ENCODE measurements around the gene MAD1L1.
"Not testable (repeated sequence)": the region's sequence is repeated elsewhere in the genome, so short reads cannot be mapped to it uniquely, and the experiment has no call there.

Gene MAD1L1

GRCh38 chr7:2171855-2172254 is 60.9 kb downstream of the MAD1L1 start:
- no peak for DNase-seq

DNA sequence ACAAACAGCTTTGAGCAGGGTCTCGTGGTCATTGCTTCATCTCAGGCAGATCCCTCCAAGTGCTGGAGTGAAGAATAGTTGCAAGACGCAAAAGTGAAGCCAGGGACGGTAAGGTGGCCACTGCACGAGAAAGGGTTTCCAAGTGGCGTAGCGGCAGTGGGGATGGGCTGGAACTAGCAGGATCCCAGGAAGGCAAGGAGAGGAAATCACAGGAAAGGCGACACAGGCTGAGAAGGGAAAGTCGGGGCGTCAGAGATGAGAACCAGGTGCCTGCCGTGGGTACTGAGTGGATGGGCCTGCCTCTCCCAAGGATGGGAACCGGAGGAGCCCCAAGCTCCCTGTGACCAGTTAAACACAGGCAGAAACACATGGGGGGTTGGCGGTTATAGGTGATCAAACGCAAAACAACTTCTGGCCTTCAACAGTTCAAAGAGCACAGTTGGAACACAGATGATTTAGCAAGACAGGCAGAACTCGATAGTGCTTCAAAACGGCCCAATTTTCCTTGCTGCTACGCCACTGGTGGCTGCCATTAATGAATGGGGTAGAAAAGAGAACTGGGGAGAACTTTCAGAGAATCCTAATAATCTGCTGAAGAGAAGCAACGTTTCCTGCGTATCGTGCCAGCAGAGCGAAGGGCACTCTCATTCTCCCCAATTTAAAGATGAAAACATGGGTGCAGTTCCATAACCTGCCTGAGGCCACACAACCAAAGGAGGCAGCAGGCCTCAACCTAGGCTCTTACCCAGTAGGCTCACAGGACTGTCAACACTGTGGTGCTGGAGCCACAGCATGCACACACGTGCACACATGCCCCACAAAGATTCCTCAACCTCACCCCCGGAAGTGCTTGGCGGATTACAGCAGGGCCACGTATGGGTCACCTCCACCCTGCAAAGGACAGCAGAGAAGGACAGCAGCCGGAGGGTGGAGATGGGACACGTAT is 61.9 kb downstream of the MAD1L1 start:
- no peak for DNase-seq

- DNase-seq: no peak
Observed at GRCh38 chr7:2169923-2170575, 62.7 kb downstream of the MAD1L1 start.

GRCh38 chr7:2168615-2169311 is 64.0 kb downstream of the MAD1L1 start:
- peak; percentile 69 for DNase-seq

DNA sequence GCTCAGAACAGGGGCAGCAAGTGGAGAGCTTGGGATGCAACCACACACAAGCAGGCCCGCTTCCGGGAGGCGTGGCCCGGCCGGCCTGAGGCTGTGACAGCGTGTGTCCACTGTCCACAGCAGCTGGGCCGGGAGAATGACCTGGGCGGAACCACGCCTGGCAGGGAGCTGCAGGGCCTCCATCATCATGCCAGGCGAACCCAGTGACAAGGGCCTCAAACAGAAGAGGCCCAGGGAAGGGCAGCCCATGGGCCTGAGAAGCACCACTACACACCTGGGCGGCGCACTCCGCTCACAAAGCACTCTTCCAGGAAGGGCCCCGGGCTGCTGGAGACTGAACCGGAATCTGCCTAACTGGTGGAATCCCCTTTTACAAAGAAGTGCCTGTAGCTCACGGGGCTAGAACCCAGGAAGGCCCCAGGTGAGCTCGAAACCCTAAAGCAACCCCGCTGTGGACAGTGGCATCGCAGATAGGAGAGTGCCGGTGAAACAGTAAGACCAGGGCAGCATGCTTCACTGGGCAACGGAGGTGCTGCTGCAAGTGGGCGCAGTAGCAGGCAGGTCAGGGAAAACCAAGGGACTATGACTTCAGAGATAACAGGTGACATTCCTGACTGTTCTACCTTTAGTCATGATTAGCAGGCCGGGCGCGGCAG is 66.0 kb downstream of the MAD1L1 start:
- no peak for DNase-seq

- no peak for DNase-seq
Observed at GRCh38 chr7:2165610-2166594, 66.8 kb downstream of the MAD1L1 start.

- no peak for DNase-seq
Observed at GRCh38 chr7:2165239-2165609, 67.5 kb downstream of the MAD1L1 start.

DNA sequence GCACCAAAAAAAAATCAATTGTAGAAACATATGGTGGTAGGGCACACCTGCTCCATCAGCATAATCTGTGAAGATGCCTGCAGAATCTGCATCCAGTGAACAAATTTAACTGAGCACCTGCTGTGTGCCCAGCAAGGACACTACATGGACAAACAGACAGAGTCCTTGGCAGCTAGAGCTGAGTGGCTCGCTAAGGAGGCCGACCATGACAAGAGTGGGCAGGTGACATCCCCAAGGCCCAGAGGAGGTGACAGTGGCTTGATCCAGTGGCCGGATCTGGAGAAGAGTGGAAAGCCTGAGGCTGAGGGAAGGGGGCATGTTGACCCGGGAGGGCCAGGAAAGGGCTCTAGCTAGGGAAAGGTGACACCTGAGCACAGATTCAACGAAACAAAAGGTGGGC is 68.1 kb downstream of the MAD1L1 start:
- no peak for DNase-seq

- no peak for DNase-seq
Observed at GRCh38 chr7:2163600-2164555, 68.9 kb downstream of the MAD1L1 start.

- DNase-seq: no peak
Observed at GRCh38 chr7:2162959-2163358, 69.8 kb downstream of the MAD1L1 start.

GRCh38 chr7:2162004-2162902 is 70.5 kb downstream of the MAD1L1 start:
- DNase-seq: not testable (repeated sequence)

GRCh38 chr7:2159176-2159520 is 73.6 kb downstream of the MAD1L1 start:
- no peak for DNase-seq

DNA sequence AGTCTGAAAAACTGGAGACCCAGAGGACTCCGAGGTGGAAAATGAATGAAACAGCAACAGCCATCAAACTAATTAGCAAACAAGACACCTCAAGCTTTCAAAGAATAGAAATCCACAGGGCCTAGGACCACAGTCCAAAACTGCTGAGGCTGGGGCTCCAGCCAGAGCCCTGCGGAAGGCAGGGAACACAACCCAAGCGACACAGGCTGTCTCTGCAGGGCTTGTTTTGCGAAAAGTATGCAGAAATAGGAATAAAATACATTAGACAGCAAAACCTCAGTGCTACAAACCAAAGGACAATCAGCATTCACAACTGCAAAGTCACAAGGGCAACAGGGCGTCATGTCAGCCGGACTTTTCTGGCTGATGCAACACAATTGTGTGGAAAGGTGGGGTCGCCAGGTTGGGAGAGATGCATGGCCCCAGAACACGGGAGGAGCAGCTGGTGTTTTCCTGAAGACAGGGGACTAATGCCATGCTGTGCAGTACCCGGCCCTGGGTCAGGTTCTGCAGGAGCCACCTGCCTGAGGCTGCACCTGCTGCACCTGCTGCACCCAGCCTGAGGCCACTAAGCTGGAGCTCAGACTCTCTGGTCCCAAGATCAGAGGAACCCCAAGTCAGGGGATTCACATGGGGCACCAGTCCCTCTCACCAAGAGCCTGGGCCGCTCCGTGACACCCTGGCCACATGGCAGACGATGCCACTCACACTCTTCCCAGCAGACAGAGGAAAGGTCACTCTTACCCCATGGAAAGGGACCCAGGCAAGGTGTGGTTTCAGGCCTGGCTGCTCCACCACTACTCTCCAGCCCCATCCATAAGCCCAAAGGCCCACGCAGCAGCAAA is 74.2 kb downstream of the MAD1L1 start:
- no peak for DNase-seq

DNA sequence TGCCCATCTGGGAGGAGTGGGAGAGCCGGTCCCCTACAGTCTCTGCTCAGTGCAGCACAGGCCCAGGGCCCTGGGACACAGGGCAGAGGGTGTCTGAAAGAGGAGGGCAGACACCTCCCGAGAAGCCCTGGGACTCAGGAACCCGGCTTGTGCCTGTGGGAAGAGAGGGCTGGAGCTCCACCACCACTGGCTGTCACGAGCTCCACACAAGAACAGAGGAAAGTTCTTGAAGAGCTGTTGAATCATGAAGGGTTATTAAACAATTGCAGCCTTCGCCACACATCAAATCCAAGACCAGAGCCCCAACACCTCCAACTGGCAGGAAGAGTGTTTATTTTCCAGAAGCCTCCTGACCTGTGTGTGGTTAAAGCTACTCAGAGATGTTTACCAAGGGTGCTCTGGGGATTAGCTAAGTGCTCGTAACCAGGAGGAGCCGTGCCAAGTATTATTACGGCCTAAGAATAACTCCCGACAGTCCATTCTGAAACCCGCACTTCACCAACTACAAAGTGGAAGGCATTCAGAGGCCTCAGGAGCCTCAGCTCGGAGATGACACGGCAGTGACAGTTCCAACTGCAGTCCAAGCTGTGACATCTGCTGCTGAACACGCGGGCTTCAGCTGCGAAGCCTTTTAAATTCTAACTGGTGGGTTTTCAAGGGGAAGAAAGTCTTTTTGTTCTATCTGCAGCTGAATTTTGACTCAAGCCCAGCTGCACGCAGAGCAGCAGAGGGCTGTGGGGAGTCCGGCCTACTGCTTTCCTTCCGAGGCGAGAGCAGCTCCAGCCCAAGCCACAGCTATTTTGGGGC is 75.1 kb downstream of the MAD1L1 start:
- DNase-seq: peak; percentile 56

GRCh38 chr7:2156756-2157472 is 75.8 kb downstream of the MAD1L1 start:
- DNase-seq: no peak

DNA sequence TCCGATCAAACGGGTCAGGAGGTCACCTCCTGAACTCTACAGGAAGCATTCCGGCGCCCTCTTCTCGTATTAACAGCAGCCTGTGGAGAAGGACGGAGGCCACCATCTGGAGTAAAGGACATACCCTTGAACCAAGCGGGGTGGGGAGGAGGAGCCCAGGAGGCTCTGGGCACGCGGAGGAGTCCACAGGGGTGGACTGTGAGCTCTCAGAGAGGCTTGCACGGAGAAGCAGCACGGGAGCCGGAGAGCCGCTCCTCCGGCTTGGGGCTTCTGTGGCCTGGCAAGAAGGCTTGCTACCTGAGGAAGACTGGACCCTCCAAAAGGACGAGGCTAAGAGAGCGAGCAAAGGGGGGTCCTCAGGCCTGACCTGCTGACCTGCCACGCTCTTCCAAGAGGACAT is 77.9 kb downstream of the MAD1L1 start:
- no peak for DNase-seq

GRCh38 chr7:2154121-2154520 is 78.6 kb downstream of the MAD1L1 start:
- DNase-seq: no peak

Measured in kidney glomerular epithelial cell (primary cell).